Choroid plexus epithelial cell (primary cell): Measurements from ENCODE around the gene SERINC2.
"Not testable (repeated sequence)": the region's sequence is repeated elsewhere in the genome, so short reads cannot be mapped to it uniquely, and the experiment has no call there.

Experiments
- DNase-seq: peaks from one replicate; pipeline ENCODE4 v3.0.0-alpha.2; 2010; ENCODE audit warnings: low read depth
- H3K4me3 ChIP-seq: 2 replicates; pipeline ENCODE4 v1.5.1; 2011; ENCODE audit warnings: low read depth, mild to moderate bottlenecking, control low read depth, low read length, moderate library complexity
- TF ChIP-seq, protein P1 (sequence below): conservative IDR thresholded peaks from 2 replicates; pipeline ENCODE4 v1.5.1; 2011; ENCODE audit warnings: low read depth, mild to moderate bottlenecking, control low read depth, inconsistent platforms, low read length, moderate library complexity

SERINC2 gene

DNA sequence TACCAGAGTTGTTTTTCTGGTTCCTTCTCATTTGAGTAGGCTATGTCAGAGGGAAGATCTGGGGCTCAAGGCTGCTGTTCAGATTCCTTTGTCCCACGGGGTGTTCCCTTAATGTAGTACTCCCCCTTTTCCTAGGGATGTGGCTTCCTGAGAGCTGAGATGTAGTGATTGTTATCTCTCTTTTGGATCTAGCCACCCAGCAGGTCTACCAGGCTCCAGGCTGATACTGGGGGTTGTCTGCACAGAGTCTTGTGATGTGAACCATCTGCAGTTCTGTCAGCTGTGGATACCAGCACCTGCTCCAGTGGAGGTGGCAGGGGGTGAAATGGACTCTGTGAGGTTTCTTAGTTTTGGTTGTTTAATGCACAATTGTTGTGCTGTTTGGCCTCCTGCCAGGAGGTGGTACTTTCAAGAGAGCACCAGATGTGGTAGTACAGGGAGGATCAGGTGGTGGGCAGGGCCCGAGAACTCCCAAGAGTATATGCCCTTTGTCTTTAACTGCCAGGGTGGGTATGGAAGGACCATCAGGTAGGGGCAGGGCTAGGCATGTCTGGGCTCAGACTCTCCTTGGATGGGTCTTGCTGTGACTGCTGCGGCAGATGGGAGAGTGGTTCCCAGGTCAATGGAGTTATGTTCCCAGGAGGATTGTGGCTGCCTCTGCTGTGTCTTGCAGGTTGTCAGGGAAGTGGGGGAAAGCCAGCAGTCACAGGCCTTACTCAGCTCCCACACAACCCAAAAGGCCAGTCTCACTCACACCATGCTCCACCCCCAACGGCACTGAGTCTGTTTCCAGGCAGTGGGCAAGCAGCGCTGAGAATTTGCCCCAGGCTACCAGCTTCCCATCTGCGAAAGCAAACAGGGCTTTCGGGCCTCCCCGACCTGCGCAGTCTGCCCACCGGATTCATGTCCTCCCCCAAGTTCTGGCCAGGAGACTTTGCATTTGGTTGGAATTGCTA lies 64.2 kb downstream of the SERINC2 start:
- H3K4me3 ChIP-seq, result no peak overlapping the region
- DNase-seq, result peak; percentile 11
- TF ChIP-seq, protein P1, sequence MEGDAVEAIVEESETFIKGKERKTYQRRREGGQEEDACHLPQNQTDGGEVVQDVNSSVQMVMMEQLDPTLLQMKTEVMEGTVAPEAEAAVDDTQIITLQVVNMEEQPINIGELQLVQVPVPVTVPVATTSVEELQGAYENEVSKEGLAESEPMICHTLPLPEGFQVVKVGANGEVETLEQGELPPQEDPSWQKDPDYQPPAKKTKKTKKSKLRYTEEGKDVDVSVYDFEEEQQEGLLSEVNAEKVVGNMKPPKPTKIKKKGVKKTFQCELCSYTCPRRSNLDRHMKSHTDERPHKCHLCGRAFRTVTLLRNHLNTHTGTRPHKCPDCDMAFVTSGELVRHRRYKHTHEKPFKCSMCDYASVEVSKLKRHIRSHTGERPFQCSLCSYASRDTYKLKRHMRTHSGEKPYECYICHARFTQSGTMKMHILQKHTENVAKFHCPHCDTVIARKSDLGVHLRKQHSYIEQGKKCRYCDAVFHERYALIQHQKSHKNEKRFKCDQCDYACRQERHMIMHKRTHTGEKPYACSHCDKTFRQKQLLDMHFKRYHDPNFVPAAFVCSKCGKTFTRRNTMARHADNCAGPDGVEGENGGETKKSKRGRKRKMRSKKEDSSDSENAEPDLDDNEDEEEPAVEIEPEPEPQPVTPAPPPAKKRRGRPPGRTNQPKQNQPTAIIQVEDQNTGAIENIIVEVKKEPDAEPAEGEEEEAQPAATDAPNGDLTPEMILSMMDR, result no peak

GRCh38 chr1:31478167-31478566 lies 65.2 kb downstream of the SERINC2 start:
- TF ChIP-seq, protein P1, result no peak
- DNase-seq, result no peak
- no peak overlapping the region for H3K4me3 ChIP-seq

- H3K4me3 ChIP-seq, result no peak overlapping the region
- DNase-seq, result no peak
- TF ChIP-seq, protein P1, result no peak
Observed at GRCh38 chr1:31479811-31480210, 66.8 kb downstream of the SERINC2 start.

DNA sequence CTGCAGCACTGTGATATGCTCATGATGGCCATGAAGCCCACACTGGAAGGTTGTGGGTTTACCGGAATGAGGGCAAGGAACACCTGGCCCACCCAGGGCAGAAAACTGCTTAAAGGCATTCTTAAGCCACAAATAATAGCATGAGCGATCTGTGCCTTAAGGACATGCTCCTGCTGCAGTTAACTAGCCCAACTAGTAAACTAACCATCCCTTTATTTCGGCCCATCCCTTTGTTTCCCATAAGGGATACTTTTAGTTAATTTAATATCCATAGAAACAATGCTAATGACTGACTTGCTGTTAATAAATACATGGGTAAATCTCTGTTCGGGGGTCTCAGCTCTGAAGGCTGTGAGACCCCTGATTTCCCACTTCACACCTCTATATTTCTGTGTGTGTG lies 67.4 kb downstream of the SERINC2 start:
- not testable (repeated sequence) for H3K4me3 ChIP-seq, DNase-seq

DNA sequence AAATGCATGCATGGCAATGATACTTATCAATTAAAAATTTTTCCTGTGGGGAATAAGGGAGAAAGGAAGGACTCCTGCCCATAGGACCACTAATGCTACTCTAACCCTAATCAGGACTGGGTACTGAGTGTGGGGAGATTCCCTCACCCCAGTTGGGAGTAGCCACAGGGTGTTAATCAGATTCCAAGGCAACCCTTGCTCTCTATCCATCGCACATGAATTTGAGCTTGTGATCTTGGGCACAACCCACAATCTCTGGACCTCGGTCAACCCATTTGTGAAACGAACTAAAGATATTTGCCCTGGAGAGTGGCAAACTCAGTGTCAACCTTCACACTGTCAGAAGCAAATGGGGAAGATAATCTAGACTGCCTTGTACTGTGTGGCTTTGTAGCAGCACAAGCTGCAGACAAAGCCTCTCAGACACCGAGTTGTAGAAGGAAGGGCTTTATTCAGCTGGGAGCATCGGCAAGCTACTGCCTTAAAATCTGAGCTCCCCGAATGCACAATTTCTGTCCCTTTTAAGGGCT lies 69.5 kb downstream of the SERINC2 start:
- H3K4me3 ChIP-seq, result no peak overlapping the region
- TF ChIP-seq, protein P1, result no peak
- DNase-seq, result no peak

- peak; percentile 77 for DNase-seq
- no peak overlapping the region for H3K4me3 ChIP-seq
- TF ChIP-seq, protein P1, result no peak
Observed at GRCh38 chr1:31483012-31483946, 70.3 kb downstream of the SERINC2 start.
